Duodenal mucosa (tissue), 2 donors: Measurements from ENCODE around the gene HOXA6.

ENCODE experiments used
- H3K27ac ChIP-seq: one replicate; pipeline ENCODE4 v1.7.0; 2013; ENCODE audit warnings: low read depth, low read length
- H3K27me3 ChIP-seq, 2 donors: one replicate each; pipeline ENCODE4 v1.7.0; 2013; ENCODE audit warnings: low read length in 2 of 2, control low read depth in 1 of 2; ENCODE audit not compliant: insufficient read depth in 2 of 2, control insufficient read depth in 1 of 2
- H3K36me3 ChIP-seq, 2 donors: one replicate each; pipeline ENCODE4 v1.7.0; 2013; ENCODE audit warnings: low read length in 2 of 2, control low read depth in 1 of 2; ENCODE audit not compliant: insufficient read depth in 2 of 2, control insufficient read depth in 1 of 2
- H3K4me1 ChIP-seq, 2 donors: one replicate each; pipeline ENCODE4 v1.7.0; 2013; ENCODE audit warnings: low read length in 2 of 2, control low read depth in 1 of 2; ENCODE audit not compliant: insufficient read depth in 2 of 2, control insufficient read depth in 1 of 2
- H3K4me3 ChIP-seq, 2 donors: one replicate each; pipeline ENCODE4 v1.7.0; 2013; ENCODE audit warnings: low read length in 2 of 2, low read depth in 1 of 2
- H3K9ac ChIP-seq, 2 donors: one replicate each; pipeline ENCODE4 v1.7.0; 2013; ENCODE audit warnings: low read length in 2 of 2, low read depth in 1 of 2
- H3K9me3 ChIP-seq, 2 donors: one replicate each; pipeline ENCODE4 v1.7.0; 2013; ENCODE audit warnings: low read length in 2 of 2, control low read depth in 1 of 2; ENCODE audit not compliant: control insufficient read depth in 1 of 2

Gene HOXA6

DNA sequence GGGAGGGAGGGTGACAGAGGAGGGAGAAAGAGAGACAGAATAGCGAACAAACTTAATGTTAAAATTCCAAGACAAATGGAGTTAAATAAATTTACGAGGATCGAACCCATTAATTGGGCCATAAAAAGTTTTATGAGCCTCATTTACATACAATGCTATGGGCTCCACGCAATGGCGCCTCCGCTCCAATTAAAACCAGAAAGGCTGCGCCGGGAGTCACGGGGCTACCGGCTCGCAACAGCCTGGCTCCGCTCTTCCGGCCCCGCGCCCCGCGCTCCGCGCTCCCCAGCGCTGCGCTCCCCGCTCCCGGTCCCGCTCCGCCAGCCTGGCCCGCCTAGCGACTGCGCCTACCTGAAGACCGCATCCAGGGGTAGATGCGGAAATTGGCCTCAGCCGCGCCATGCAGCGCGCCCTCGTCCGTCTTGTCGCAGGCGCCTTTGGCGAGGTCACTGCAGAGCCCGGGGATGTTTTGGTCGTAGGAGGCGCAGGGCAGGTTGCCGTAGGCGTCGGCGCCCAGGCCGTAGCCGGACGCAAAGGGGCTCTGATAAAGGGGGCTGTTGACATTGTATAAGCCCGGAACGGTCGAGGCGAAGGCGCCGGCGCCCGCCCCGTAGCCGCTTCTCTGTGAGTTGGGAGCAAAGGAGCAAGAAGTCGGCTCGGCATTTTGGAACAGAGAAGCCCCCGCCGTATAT lies 8.4 kb upstream of the HOXA6 start:
- peaks cover 20 to 33% of the 10 kb centered on the region in 2 donors for H3K4me1 ChIP-seq
- H3K9me3 ChIP-seq, result no peaks in the 10 kb centered on the region
- no peak overlapping the region for H3K9ac ChIP-seq
- peak overlapping the region; percentile 56 for H3K27ac ChIP-seq
- no peaks in the 10 kb centered on the region for H3K36me3 ChIP-seq
- H3K4me3 ChIP-seq, result peak overlapping the region; percentile 22 to 28
- H3K27me3 ChIP-seq, result peaks cover 94 to 96% of the 10 kb centered on the region in 2 donors

DNA sequence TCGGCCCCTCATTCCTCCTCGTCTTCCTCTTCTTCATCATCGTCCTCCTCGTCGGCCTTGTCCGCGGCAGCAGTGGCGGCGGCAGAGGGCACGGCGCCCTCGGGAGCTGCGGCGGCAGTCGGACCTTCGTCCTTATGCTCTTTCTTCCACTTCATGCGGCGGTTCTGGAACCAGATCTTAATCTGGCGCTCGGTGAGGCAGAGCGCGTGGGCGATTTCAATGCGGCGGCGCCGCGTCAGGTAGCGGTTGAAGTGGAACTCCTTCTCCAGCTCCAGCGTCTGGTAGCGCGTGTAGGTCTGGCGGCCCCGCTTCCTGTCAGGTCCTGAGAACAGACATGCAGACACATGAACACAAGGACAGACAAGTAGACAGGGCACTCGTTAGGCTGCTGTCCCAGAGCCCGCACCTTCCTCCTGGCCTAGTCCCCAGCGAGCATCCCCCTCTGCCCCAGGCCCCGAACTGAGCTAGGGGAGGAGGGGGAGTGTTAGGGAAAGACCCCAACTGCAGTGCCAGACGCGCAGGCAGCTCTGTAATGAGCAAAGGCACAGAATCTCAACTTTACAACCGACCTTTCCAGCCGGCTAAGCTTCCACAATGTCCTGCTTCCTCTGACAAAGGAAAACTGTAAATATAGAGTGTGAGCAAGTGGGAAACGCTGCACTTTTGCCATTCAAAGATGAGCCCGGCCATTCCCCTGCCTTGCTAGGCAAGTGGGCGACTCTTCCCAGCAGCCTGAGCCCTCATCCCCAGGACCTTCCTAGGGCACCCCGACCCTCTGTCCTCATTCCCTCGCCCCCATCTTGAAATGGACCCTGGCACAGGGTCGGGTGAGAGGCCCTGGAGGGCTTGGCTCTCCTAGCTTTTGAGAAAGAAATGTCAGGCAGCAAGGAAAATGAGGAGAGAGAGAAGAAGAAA lies 7.6 kb upstream of the HOXA6 start:
- Histone ChIP-seq H3K4me3 (peak overlapping the region in 1 of 2 donors; percentile 16), H3K27ac (no peak overlapping the region), H3K4me1 (peaks cover 25 to 35% of the 10 kb centered on the region in 2 donors), H3K9me3 (no peaks in the 10 kb centered on the region), H3K27me3 (peaks cover 94 to 98% of the 10 kb centered on the region in 2 donors), H3K9ac (no peak overlapping the region), H3K36me3 (no peaks in the 10 kb centered on the region)

DNA sequence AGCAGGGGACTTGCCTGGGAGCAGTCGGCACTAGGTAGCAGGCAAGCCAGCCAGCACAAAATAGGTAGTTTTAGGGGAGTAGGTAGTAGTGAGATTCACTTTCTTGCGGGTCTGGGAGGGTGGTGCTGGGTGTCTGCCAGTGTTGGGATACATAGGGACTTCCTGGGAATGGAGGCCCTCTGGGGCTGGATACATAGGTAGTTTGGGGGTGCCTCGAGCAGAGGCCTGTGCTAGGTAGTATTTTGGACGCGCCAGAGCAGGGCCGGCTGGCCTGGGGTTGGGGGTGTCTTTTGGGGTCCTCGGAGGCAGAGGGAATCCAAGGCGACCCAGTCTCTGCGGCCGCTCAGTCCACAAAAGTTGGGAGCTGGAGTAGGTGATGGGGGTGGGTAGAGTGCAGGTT lies 6.8 kb upstream of the HOXA6 start:
- peaks cover 25 to 32% of the 10 kb centered on the region in 2 donors for H3K4me1 ChIP-seq
- H3K9me3 ChIP-seq, result no peaks in the 10 kb centered on the region
- no peak overlapping the region for H3K27ac ChIP-seq
- no peak overlapping the region for H3K9ac ChIP-seq
- peaks cover 90 to 97% of the 10 kb centered on the region in 2 donors for H3K27me3 ChIP-seq
- no peaks in the 10 kb centered on the region for H3K36me3 ChIP-seq
- no peak overlapping the region for H3K4me3 ChIP-seq

DNA sequence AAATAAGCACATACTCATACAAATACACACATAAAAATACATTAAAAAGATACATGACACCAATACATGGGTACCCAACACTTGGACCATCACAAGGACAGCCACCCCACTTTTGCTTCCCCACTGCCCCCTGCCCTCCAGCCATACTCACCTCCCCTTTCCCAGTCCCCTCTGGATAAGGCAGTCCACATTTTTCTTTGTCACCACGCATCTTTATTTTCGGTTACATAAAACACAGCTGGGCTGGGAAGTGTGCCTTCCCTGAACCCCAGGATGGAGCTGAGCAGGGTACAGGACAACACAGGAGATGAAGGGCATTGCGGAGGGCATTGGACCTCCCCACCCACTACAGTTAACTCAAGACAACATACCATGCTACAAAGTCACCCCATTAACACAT lies 6.0 kb upstream of the HOXA6 start:
- Histone ChIP-seq H3K9me3 (no peaks in the 10 kb centered on the region), H3K9ac (no peak overlapping the region), H3K27me3 (peaks cover 90 to 97% of the 10 kb centered on the region in 2 donors), H3K27ac (no peak overlapping the region), H3K4me1 (peaks cover 25 to 34% of the 10 kb centered on the region in 2 donors), H3K36me3 (no peaks in the 10 kb centered on the region), H3K4me3 (no peak overlapping the region)

DNA sequence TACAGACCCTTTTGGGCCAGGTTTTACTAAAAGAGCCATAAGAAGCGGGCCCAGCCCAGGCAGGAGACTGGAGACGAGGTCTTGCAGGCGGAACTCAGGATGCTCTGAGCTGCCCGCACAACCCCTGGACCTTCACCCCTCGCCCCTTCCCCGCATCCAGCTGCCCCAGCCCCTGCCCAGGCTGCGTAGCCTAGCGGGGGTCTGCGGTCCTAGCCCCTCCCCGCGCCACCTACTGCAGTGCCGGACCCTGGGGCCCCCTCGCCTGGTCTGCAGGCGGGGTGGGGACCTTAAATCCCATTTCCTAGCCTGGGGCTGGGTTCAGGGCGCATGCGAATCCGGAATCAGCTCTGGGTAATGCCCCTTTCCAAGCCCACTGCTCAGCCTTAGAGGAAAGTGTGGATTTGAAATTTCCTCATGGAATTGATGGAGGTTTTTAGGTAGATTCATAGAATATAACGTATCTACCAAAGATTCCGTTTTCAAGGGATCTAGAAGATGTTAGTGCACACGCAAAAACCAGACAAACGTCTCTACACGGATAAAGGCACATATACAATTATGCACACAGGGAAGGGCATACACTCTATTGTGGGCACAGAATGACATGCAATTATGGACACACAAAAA lies 5.4 kb upstream of the HOXA6 start:
- Histone ChIP-seq H3K36me3 (no peaks in the 10 kb centered on the region), H3K4me1 (peaks cover 29 to 40% of the 10 kb centered on the region in 2 donors), H3K27ac (peak overlapping the region; percentile 10), H3K9ac (no peak overlapping the region), H3K4me3 (peak overlapping the region in 1 of 2 donors; percentile 47), H3K9me3 (no peaks in the 10 kb centered on the region), H3K27me3 (peaks cover 91 to 97% of the 10 kb centered on the region in 2 donors)

DNA sequence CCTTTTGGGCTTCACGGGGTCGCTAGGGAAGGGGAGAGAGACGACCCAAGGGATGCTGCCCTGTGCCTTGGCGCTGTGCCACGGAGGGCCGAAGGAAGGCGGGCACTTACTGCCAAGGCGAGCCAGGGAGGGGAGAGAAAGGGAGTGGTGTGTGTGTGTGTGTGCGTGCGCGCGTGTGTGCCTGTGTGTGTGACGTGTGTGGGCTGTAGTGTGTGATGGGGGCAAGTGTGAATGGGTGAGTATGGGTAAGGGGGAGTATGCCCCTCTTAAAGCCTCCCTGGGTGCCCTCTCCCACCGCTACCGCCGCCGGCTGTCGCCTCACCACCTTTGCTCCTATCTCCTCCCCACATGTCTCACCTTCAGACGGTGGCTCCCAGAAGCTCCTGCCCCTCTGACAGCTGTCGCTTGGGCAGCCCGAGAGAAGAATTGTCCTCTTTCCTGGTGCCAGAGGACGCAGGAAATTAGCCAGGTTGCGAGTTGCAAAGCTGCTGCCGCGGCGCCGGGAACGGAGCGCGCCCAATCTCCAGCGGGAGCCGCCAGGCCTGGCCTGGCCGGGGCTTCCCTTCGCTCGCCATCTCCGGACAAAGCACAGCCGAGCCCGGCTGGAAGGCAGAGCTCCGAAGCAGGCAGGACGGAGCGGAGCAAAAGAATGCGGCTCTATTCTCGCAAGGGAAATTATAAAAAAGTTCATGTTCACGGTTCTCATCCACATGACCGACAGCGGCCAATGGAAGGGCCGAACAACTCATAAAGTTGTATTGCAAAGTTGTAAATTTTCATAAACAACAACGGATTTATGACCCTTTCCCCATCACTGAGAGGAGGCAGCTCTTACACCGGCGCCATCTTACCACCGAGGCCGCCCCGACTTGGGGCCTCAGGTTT lies 4.6 kb upstream of the HOXA6 start, which contains the start of gene HOXA3:
Gene HOXA3 (minus strand): TSS at position 653 of the 885 bp plus-strand sequence. CDS start 41,943 bp downstream, outside the sequence.
- peaks cover 29 to 45% of the 10 kb centered on the region in 2 donors for H3K4me1 ChIP-seq
- no peaks in the 10 kb centered on the region for H3K9me3 ChIP-seq
- peak within 1 kb of the TSS; percentile 47 to 60 for H3K4me3 ChIP-seq
- no peaks in the 10 kb centered on the region for H3K36me3 ChIP-seq
- H3K9ac ChIP-seq, result no peak within 1 kb of the TSS
- peak within 1 kb of the TSS; percentile 67 for H3K27ac ChIP-seq
- H3K27me3 ChIP-seq, result peaks cover 91 to 95% of the 10 kb centered on the region in 2 donors

DNA sequence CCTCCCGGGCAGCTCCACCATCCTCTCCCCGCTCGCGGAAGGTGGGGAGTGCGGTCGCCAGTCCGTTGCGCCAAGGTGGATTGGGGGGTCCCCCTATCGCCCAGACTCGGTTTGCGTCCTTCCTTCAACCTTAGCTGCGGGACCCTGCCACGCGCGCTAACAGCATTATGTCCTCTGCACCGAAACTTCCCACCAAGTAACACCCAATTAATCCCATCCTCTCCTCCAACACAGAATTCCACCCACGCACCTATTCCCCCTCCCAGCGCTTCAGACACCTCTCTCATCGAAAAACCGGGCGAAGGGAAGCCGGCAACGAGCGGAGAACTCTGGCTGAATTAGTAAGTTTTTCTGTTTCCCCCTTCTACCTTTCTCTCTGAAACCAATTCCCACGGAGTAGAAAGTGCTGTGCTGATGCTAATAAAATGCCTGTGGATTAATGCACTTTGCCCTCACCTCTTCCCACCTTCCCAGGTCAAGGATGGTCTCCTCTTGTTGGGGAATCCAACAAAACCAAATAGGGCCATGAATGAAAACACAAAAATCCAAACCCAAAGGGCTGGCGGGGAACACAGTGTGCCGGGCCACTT lies 3.9 kb upstream of the HOXA6 start:
- Histone ChIP-seq H3K36me3 (no peaks in the 10 kb centered on the region), H3K27me3 (peaks cover 92 to 95% of the 10 kb centered on the region in 2 donors), H3K9me3 (no peaks in the 10 kb centered on the region), H3K4me3 (peak overlapping the region; percentile 56 to 60), H3K4me1 (peaks cover 29 to 45% of the 10 kb centered on the region in 2 donors), H3K27ac (peak overlapping the region; percentile 67), H3K9ac (no peak overlapping the region)

DNA sequence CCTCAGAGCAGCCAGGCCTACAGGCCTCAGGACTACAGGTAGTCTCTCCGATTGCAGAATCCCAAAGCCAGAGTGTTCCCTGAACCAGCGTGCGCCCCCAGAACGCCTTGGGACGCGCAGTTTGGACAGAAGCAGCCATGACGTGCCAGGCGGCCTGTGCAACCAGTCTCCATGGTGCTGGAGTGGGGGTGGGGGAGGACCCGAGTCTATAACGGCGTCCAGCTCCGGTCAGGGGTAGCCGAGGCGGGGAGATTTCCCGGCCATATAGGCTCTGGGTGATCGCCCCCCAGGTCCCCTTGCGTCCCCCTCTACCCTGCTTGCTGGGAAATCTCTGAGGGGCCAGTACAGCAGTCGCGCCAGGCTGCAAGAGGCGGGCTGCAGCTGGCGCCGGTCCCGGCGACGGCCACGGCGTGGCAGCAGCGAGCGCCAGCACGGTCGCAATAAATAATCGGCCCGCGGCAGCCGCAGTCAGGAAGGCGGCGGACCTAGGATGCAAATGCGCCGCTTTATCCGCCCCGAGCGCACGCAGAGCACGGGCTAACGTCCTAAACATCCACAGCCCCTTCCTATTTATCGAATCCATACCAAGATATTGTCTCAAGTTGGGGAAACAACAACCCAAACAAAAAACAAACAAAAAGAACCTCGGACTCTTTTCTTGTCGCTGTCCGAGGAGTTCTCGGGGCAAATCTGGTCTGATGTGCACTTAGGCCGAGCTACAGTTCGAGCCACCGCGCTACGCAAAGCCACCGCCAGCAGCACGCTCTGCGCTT lies 3.2 kb upstream of the HOXA6 start:
- Histone ChIP-seq H3K27me3 (peaks cover 92 to 94% of the 10 kb centered on the region in 2 donors), H3K27ac (peak overlapping the region; percentile 64), H3K36me3 (no peaks in the 10 kb centered on the region), H3K9ac (no peak overlapping the region), H3K4me3 (peak overlapping the region; percentile 56 to 60), H3K4me1 (peaks cover 29 to 40% of the 10 kb centered on the region in 2 donors), H3K9me3 (no peaks in the 10 kb centered on the region)
